ENCODE results near the gene LIMD2.

LIMD2 gene

DNA sequence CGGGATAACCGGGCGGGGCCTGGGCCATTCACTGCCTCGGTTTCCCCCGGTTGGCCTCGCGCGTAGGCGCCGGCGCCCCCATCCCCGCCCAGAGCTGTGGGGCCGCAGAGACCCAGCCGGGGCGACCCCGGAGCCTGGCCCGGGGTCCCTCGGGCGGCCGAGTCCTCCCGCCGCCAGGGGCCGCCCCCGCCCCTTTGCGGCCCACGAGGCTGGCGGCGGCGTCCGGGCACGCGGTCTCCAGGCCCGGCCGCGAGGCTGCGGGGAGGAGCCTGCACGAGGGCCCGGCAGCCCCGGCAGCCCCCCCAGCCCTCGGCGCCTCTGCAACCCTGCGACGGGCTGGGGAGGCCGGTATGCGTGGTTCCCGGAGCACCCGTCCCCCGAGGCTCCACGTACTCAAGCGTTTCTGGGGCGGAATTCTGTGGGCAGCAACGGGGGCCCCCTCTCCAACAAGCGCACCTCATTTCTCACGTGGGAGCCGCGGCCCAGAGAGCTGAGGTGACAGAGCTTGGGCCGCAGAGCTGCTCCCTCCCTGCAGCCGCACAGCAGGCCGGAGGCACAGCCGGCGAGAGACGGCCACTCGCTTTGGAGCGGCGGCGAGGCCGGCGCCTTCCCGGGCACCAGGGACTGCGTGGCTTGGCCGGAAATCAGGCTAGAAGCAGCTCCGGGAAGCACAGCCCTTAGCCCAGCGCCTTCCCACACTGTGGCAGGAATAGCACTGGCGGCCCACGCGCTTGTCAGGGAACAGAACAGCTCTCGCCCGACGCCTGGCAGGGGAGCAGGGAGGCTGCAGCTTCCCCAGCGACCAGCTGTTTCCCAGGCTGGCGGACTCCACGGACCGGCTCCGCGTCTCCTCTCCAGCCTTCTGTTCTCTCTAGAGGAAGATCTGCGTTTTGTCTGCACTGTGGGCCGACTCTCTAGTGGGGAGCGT, 867 bp upstream of the LIMD2 start:
- DNase-seq: peak; percentile 61

DNA sequence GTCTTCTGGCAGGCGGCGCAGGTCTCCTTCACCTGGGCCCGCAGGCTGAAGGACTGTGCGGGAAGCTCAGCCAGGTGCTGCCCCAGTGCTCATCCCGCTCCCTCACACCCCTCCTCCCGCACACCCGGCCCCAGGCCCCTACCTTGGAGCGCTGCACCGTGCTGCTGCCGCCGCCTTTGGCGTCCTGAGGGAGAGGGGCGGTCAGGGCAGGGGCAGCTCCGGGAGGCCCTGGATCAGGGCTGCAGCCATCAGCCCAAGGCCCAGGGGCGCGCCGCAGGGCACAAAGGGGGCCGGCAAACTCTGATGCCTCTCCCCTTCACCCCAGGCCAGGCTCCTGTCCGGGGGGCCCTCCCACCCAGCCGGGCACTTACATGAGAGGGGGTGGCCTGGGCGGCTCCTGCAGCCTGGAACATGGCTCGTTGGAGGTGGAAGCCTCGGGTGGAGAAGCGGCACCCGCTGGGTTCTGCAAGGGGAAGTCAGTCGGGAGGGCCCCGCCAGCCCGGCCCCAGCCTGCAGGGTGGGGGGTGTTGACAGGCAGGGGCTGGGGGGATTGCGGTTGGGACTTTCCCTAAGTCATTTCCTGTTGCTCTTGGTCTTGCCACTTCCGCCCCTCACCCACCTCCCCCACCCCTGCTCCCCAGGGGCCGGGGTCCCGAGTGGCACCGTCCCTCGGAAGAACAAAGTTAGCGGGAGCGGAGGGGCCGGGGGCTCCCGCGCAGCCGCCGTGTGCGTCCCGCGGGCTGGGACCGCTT, 863 bp downstream of the LIMD2 start:
- peak; percentile 94 for DNase-seq

DNA sequence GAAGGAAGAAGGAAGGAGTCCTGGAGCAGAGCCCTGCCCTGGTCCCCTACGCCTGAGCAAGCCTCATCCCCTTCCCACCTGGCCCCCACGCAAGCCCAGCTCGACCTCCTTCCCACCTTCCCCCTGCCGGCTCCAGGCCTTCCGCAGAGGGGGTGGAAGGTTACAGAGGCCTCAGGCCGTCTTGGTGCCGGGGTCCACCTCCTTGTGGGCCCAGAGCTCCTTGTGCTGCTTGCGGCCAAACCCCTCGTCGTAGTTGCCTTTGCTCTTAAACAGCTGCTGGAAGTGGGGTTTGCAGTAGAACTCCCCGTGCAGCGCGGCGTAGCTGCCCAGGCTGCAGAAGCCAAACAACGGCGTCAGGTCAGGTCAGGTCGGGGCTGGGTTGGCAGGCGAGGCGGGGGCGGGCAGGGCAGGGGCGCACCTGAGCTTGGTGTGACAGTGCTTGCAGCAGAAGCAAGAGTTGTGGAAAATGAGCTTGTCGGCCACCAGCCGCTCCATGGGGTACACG, 1.5 kb downstream of the LIMD2 start:
- DNase-seq: peak; percentile 36

DNA sequence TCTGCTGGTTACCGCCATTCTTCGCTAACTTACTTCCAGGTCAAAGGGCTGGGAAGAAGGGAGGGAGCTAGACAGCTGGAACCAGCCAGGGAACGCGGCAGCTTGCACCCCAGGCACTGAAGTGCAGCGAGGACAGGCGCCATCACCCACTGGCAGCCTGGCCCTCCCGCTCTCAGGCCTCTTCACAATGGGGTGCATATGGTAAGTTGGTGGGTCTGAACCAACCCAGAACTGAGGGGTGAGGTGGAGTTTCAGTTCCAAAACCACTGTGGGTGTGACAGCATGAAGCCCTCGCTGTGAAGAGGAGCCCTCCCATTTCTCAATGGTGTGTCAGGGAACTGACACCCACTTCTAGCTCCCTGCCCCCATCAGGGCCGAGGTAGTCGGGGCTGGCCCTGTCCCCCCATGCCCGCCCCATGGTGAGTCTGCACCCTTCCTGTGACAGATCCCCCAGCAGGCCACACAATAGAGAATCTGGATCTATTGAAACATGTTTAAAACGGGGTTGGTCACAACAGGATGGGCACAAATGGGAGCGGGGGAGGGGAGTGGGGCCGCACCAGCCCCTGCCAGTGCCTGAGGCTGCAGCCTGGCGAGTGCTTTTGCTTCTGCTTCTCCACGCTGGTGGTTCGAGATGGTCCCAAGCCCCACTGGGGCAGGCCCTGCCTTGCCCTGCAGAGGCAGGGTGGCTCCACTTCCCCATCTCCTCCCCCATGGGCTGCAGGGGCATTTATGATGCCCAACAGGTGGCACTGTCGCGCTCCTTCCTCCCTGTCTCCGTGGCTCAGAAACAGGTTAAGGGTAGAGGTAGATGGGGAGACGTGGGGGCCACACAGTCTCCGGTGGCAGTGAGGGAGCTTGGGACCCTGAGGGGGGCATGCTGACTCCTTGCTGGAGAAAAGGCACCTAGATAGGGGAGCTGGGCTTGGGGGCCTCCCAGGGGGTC, 2.3 kb downstream of the LIMD2 start:
- DNase-seq: peak; percentile 90

DNA sequence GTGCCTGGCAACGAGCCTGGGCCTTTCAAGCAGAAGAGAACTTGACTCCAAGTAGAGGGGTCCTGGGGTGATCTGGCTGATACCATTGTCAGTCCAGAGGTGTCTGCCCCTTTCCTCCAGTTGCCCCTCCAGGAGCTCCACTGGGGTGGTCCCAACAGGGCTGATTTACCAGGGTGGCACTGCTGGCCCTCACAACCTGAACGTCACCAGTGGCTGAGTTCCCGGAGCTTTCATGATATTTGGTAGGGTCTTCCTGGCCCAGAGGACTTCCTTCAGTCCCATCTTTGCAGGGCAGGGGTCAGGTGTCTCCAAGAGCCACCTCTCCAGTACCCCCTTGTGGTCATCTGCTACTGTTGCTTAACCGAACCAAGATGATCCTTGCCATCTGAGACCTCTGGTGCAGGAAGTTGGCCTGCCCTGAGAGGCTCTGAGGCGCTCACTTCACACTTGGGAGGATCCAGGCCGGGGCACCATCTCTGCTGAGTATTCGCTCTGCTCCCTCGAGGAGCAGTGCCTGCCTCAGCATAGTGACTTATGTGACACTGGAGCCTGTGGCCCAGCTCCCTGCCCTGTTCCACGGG, 3.5 kb downstream of the LIMD2 start:
- DNase-seq: peak; percentile 68

DNA sequence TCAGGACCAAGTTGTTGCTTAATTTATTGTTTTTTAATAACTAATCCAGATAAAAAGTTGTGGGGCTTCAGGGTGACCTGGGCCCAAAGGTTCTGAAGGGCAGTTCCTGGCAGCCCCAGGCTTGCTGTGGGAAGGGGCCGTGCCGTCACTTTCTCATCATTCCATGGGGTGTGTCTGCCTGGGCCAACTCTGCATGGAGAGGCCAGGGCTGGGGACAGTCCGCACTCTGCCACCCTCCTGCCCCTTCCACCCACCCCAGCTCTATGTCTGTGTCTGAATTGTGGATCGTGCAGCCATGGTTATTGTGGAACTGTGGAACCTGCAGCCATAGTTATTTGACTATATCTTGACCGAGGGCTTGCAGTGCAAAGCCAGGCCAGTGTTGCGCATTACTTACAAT, 4.0 kb downstream of the LIMD2 start:
- DNase-seq: peak; percentile 37

DNA sequence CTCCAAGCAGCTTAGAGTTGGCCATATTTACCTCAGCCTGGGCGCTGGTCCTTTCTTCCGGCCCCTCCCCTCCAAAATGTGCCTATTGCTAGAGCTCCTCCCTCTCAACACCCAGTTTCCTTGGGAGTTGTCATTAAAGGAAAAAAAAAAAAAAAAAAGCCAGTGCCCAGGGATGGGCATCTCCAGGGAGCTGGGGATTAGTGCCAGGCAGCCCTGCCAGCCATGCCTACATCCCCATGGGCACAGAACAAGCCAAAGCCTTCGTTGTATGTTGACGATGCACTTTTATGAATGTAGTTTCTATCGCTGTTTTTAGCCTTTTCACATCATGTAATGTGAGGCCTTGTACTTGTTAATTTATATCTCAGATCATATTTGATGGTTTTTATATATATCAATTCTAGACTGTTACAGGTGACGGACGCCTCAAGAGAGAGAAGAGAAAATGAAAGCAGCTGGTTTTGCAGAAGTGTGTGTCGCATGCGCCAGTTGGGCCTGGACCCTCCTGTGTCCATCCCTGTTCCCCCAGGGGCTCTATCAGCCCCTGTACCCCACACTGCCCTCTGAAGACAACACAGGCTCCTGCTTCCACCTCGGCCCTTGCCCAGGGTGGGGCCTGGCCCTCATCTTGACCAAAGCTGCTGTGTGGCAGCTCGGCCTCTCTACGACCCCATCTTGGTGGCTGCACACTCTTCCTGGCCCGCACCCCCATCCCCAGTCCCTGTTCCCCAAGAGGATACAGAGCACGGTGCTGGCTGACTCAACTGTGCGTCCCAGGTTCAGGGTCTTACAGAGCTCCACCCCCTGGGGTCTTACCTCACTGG, 4.8 kb downstream of the LIMD2 start:
- peak; percentile 48 for DNase-seq

DNA sequence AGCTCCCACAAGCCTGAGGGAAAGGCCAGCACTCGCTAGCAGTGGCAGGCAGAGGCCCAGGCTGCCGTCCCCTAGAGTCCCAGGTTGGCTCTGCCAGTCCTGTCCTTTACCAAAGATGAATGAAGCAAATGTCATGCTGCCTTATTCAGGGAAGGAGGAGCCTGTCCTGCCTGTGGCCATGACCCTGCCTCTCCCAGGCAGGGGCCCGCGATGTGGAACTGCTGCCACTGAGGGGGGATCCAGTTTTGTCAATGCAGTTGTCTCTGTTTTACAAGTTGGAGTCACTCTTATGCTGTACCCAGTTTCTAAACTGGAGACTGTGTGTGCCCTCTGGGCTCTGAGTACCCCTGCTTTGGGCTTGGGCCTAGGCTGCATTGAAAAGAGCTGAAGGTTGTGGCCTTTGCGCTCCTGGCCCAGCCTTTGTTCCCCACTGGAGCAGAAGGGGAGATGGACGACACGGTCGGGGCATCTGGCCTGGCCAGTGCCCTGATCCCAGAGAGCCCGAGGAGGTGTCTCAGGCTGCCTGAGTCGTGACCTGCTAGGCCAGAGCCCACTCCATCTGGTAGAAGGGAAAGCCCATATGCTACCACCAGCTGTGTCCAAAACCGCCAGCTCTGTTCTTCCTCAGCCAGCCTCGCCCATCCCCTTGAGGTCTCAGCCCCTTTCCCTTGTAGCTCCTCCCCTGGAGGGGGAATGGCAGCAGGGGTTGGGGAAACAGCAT, 5.5 kb downstream of the LIMD2 start:
- DNase-seq: peak; percentile 52

DNA sequence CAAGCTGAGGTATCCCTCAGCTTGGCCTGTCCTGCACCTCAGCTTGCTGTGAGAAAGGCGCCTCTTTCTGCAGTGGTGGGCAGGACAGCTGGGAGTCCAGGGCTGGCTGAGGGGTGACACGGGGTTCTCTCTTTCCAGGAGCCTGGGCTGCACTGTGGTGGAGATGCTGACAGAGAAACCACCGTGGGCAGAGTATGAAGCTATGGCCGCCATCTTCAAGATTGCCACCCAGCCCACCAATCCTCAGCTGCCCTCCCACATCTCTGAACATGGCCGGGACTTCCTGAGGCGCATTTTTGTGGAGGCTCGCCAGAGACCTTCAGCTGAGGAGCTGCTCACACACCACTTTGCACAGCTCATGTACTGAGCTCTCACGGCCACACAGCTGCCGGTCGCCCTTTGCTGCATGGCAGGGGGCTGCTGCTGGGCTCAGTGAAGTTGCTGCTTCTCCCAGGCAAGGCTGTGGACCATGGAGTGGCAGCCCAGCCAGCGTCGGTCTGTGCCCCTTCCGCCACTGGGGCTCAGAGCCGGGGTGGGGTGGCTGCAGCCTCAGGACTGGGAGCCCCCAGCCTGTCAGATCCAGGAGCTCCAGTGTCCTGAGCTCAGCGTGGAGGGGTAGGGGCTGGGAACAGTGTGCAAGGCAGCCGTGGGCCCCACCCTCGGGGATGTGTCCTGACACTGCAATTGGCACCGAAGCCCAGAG, 6.4 kb downstream of the LIMD2 start:
- no peak for DNase-seq

DNA sequence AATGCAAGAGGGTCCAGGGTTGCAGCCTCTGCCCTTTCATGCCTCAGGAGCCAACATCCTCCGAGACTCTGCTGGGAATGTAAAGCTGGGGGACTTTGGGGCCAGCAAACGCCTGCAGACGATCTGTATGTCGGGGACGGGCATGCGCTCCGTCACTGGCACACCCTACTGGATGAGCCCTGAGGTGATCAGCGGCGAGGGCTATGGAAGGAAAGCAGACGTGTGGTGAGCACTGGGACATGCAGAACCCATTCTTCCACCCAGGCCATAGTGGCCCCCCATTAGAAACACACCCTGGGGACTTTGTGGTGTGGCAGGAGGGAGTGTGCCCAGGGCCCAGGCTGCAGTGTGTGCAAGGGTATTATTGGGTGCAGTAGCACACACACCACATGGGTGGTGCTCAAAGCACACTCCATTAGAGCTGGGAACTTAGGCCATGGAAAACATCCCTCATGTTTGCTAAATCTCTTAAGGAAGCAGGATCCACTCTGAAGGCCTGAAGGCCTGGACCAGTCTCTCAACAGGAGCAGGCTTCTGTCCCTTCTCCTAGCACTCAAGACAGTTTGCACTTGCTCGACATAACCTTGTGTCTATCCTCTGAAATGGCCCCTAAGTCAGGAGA, 7.6 kb downstream of the LIMD2 start:
- DNase-seq: no peak

DNA sequence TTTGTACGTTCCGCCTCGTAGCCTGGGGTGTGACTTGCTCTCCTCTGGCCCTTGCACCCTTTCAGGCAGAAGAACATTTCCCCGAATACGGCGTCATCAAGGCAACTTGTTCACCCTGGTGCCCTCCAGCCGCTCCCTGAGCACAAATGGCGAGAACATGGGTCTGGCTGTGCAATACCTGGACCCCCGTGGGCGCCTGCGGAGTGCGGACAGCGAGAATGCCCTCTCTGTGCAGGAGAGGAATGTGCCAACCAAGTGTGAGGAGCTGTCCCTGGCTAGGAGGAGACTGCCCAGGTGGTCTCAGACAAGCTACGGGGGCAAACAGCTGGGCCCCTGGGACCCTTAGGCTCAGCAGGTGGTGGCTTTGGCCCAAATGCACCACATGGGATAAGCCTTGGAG, 10.4 kb downstream of the LIMD2 start:
- no peak for DNase-seq

DNA sequence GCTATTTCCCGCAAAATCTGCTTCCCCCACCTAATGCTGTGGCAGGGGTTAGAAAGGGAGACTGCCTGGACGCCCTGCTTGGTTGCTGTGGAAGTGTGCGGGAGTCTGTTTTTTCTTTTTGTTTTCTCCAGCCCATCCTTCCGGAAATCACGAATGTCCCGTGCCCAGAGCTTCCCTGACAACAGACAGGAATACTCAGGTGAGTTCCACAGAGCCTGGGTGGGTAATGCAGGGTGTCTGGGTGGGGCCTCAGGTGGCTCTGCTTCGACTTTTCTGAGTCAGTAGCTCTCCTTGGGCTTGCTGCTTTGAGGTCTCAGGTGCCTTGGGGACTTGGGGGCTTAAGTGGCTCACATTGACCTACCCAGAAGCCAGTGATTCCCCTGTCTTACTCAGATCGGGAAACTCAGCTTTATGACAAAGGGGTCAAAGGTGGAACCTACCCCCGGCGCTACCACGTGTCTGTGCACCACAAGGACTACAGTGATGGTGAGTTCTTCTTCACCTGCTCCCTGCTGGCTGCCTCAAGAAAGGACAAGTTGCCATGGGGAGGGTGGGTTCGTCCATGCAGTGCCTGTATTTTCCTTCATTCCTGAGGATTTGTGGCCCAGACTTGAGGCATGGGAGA, 11.4 kb downstream of the LIMD2 start:
- DNase-seq: no peak

DNA sequence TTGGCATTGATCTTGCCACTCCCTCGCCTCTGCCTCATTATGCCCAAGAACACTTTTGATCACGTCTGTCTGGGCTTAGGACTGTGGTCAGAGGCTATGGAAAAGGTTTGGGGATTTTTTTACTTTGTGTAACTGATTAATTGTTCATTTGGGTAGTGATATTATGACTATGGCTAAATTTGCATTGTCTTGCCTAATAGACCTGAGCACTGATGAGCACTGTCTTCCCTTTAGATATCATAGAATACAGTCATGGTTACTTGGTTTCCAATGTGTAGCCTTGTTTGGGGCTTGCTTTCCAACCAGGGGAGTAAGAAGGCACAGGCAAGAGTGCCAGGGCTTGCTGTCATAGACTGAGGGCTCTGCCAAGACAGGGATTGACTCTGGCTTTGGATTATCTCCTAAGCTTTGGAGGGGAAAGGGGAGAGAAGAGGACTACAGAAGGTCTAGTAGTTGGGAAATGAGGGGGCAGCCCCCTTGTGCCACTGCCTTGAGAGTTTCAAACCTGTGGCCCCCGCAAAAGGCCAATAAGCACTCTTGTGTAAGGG, 13.7 kb downstream of the LIMD2 start:
- no peak for DNase-seq

DNA sequence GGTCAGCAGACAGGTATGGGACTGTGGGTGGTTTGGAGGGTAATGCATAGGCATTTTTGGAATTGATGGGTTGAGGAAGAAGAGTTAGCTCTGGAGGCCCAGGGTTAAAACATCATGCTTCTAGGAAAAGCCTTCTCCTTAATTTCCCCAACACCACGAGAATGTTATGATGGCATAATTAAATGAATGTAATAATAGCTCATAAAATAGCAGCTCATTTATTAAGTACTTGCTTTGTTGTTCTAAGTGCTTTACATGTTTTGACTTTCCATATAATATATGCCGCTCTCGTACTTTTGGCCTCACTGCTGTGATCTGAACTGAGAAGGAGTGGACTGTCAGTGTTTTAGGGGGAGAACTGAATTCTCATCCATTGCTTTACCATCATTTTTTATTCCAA, 14.3 kb downstream of the LIMD2 start:
- no peak for DNase-seq

DNA sequence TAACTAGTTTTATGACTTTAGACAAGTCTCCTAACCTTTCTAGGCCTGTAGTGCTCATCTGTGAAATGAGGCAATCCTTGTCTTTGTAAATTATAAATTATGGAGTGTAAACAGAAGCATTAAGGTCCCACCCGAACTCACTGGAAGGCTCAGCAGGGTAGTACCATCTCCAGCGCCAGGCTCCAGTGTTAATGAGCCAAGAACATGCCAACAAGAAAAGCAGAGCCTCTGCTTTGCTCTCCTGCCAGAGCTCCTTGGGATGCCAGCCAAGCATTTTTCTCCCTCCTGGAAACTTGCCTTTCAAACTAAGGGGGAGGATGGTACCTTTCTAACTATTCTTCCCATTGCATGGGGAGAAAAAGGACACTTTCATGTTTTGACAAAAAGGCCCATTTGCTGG, 14.9 kb downstream of the LIMD2 start:
- no peak for DNase-seq

DNA sequence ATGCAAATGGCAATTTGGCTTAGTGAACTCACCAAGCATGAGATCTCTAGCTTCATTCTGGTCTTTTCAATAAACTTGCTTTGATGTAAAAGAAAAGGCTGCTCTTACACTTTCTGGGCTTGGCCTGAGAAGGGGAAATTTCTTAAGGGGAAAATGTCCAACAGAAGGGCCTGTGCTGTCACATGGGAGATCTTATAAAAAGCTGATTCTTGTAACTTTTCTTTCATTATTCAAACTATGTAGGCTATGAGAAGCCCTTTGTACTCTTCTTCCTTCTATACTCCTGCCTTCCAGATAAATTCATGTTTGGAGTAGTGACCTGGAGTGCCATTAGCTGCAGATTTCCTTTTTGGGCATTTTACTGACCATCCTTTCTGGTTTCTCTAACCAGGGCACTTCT, 16.9 kb downstream of the LIMD2 start:
- DNase-seq: no peak

DNA sequence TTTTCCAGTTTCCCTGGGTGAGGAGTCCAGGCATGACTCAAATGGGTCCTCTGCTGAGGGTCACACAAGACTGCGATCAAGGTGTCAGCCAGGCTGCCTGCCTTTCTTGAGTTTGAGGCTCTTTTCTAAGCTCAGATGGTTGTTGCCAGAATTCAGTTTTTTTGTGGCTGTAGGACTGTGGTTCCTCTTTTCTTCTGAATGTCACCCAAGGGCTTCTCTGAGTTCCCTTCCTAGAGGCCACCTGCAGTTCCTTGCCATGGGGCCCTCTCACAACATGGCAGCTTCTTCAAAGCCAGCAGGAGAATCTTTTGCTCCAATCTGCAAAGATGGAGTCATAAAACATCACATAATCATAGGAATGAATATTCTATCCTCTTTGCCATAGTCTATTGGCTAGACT, 17.5 kb downstream of the LIMD2 start:
- DNase-seq: no peak

DNA sequence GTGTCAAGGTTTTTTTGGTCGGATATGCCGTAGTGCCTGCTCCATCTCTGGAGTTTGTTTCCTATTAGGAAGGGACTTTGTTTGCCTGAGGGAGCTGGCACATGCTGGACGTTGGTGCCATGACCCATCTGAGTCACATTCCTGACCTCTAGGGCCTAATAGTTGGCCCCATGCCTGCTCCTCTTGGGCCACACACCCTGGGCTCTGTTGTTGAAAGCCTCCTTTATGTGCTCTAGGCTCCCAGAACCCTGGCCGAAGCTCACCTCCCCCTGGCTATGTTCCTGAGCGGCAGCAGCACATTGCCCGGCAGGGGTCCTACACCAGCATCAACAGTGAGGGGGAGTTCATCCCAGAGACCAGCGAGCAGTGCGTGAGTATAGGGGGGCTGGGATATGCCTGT, 18.4 kb downstream of the LIMD2 start:
- no peak for DNase-seq

DNA sequence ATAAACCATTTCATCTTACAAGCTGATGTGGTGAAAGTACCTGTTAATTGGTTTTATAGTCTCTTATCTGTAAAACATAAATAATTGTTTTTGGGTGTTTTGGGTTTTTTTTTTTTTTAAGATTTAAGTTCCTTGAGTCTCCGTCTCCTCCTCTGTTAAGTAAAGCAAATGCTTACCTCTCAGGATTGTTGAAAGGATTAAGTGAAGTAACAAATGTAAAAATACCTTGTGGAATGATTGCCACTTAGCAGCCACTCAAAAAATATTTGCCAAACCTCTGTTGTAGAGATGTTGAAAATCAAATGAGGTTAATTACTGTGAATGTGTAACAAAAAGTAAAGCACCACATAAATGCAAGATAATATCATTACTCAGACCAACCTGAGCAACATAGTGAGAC, 19.2 kb downstream of the LIMD2 start:
- no peak for DNase-seq

Data from CD4-positive, alpha-beta T cell treated with Interleukin-17A for 1 hour (primary cell).